Retina (tissue), 1 donor: Measurements from ENCODE around the gene CTXND1.
A peak's percentile ranks its signal among the peaks of the same experiment; 100 is the strongest.

Experiments used
- DNase-seq: peaks from one replicate; pipeline ENCODE4 v3.0.0-alpha.2; 2016

CTXND1 gene

DNA sequence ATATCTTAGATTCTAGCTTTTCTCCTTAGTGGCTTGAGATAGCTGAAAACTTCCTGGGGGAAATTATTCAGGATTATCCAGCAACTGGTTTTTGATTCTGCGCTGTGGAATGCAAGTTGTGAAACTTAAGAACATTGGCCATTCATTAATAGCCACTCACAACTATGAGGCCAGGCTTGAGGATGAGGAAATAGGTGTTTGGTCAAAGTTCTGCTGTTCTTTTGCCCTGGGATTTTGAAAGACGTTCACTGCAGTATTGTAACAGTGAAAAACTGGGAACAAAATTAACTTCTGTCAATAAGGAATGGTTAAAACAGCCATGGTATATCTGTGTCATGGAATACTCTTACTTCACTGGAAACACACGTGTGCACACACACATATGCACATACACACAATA lies 44.1 kb downstream of the CTXND1 start:
- no peak for DNase-seq

DNA sequence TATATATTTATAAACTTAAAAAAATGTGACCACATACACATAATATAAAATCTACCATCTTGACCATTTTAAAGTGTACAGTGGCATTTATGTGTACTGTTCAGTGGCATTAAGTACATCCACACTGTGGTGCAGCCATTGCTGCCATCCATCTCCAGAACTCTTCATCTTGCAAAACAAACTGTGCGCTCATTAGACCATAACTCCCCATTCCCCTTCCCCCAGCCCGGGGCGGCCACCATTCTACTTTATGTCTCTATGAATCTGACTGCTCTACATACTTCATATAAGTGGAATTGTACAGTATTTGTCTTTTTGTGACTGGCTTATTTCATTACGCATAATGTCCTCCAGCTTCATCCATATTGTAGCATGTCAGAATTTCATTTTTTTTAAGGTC lies 47.8 kb downstream of the CTXND1 start:
- no peak for DNase-seq

DNA sequence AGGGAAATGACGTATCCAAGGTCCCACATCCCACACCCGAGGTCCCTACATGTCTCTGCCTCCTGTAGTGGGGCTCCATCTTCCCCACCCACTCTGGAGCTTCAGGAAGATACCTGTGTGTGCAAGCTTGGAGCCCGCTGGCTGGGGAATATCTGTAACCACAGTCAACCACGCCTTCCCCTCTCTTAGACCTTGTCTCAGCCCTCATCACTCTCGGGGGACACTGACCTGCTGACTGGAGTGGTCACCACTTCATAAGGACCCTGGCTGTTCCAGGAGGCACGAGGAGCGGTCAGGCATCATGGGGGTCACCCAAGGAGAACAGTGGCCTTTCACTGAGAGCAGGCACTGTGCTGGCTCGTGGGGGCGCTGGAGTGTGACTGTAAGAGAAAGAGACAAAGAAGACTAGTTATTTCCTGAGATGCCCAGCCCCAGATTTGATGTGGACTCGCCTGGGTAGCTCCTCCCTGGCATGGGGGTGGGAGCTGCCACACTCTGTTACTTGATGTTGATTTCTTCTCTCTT lies 48.6 kb downstream of the CTXND1 start:
- DNase-seq: no peak

DNA sequence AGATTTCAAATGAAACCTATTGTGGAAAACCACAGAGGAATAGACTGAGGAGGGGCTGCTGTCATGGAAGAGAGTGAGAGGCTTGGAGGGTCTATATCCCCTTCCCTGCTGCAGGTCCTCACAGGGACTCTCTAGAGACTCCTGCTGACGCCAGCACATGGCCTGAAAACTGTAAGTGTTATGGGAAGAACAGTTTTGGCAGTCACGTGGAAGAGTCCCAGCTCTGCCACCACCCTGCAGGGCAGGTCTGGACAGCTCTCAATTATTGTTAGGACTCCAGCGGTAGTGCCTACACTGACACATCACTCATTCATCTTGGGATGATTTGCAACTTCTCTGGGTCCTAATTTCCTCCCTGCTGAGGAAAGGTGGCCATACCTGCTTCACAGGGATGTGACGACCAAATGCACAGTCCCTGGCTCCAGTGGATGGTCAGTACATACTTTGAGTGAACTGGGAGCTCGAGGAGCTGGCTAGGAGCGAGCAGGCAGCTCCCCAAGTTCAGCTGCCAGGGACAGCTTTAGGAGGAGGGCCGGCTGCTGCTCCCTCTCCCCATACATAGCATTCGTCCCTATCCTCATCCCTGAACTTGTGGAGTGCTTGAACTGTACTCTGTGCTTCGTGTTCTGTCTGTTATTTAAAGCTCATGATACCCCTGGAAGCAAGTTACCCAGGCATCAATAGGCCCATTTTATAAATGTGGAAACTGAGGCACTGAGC lies 49.2 kb downstream of the CTXND1 start:
- no peak for DNase-seq

DNA sequence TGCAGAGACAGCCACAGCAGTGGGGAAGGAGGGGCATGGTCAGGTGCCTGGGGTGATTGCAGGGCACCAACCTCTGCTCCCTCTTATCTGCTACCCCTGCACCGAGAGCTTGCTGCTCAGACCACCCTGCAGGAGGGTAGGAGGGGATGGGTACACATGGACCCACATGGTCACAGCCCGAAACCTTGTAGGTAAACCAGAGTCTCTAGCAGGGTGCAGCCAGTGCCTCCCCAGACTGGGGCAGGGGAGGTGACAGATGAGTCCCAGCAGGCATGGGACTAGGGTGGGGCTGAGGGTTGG lies 50.0 kb downstream of the CTXND1 start:
- no peak for DNase-seq

DNA sequence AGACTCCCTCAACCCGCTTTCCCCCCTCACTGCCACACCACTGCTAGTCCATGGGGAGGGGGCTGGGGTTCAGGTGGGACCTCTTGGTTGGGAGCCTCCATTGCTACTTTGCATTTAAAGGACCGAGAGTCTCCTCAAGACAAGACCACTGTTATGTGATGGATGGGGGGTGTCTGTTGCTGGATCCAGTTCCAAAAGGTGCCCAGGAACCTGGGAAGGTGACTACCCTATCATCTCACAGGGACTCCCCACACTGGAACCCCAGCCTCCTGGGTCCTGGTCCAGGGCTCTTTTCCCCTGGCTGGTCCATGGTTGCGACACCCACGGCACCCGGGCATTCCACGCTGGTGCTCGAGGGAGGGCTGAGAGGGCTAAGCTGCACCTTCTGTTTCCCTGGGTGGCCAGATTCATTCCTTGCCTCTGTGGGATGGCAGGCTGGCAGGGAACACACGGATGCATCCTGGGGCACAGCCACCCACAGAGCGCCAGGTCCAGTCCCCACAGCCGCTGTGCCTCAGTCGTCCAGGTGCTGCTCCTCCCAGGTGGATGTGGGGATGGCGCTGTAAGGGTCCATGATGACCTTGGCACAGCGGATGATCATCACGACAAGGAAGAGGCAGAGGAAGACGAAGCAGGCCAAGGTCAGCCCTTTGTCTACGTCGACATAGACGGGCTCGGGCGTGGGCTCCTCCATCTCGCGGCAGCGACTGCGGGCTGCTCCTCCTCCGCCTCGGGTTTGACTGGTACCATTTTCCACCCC lies 50.6 kb downstream of the CTXND1 start:
- no peak for DNase-seq

DNA sequence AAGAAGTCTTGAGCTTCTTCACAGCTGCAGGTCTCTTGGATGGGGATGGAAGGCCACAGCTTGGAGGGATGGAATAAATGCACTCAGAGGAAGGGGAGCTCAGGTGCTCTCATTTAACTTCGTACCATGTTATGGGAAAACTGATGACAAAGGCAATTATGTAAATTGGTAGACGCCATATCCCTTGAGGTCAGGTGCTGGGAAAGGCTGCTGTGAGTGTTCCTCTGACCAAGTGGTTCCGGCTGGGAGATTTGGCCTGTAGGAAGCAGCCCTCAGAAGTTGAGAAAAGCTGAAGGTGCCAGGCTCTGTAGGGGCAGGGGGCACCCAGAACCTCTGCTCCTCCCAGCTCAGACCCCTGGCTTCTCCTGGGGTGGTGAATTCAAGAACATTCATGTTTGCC lies 52.1 kb downstream of the CTXND1 start:
- no peak for DNase-seq

DNA sequence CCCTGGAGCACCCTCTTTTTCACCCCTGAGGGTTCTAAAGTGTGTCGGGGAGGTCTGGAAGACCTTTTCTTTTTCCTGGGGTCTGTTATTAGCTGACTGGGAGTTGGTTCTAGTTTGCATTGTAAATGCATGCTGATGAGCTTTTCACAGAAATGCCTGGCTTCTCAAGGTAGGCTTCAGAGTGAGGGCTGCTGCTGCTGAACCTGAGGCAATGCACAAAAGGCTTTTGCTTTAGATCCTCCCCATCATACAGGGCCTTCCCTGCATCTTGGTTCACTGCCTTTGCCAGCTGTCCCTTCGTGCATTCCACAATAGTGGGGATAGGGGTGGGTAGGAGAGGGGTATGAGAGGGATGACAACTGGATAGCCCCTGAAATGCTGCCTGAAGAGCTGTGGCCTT lies 52.6 kb downstream of the CTXND1 start:
- no peak for DNase-seq

DNA sequence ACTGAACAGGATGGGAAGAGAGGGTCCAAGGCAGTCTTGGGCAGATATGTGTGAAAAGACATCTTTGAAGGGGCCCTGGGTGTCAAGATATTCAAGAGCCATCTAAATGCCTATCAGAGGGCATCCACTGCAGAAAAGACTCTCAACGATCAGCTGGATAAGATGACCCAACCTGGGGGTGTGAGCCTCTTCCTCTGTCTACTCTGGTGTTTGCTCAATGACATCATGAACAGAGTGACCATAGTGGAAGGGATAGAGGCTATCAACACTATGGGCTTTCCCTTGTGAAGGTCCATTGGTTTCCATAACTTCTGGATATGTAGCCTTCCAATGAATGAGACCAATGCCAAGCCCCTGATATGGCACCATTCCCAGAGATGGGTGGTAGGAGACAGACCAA lies 57.1 kb downstream of the CTXND1 start:
- no peak for DNase-seq

DNA sequence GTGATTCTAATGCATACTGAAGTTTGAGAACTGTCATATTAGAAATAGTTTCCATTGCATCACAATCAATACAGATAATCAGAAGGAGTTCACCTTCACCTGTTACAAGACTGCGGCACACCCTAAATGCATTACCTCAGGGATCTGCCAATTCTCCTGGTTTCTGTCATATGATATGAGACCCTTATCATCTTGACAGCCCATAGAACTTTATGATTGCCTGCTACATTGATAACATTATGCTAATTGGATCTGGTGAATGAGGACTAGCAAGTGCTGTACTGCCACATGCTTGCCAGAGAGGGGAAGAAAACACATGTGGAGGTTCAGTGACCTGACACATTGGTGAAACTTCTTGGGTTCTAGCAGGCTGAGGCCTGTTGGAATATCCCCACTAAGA lies 57.8 kb downstream of the CTXND1 start:
- DNase-seq: no peak

DNA sequence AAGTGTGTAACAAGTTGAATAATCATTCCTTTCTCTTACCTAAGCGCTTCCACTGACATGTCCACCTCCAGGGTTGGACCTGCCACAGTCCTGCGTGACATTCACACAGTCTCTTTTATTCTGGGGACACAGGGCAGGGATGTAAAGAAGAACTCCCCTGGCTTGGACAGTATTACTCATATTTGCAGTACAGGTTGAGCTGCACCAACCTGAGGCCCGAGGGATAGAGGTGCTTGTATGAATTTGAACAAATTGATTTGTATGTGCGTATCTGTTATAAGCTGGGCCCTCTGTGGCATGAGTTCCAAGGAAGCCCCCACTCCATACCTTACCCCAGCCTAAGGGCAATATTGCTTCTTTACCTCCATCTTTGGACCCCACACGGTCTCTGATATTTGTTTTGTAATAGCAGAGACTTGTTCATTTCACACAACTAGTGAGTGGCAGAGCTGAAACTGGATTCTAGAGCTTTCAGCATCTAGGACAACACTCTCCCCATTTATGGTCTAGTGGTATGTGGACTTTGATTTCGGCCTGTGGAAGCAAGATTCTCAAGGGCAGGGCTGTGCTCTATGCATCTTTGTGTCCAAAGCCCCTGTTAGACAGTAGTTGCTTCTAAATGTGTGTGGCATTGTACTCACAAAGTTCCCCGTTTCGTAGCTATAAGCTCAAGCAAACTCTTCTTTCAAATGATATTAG lies 60.0 kb downstream of the CTXND1 start:
- DNase-seq: no peak

DNA sequence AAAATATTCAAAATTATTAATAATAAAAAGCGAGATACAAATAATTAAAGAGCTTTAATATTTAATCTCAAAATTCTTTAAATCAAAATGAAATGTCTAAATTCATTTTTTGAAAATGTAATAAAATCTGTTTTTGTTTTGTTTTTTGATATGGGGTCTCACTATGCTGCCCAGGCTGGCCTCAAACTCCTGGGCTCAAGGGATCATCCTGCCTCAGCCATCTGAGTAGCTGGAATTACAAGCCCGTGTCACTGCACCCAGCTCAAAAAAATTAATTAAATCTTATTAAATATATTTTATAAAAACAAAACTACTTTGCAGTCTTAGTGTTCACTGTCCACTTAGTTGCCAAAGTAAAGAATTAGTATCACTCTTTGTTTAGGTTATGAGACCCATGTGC lies 60.8 kb downstream of the CTXND1 start:
- no peak for DNase-seq

DNA sequence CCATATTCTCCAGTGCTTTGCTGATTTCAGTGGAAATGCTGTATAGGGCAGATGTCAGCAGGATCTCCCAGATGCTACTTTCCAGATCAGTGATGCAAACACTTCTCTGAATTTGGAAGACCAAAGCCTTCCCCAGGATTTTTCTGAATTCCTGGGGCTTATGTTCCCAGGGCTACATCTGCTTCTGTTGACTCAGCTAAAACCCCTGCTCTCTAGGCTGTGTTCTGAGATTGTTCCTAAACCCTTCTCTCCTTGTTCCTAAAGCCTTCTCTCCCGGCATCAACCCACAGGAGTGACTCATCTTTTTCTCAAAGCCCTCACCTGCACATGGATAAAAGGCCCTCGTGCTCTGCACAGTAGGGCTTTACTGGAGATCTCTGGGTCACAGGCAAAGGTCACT lies 63.8 kb downstream of the CTXND1 start:
- no peak for DNase-seq

DNA sequence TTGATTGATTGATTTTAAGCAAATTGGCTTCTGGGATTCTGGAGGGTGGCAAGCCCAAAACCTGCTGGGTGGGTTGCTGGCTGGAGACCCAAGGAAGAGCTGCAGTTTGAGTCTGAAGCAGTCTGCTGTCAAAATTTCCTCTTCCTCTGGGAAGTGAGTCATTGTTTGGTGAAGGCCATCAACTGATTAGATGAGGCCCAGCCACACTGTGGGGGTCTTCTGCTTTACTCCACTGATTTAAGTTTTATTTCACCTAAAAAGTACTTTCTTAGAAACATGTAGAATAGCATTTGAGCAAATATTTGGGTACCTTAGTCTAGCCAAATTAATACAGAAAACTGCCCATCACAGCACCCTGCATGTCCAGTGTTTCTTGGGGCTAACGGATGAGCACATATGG lies 65.4 kb downstream of the CTXND1 start:
- DNase-seq: no peak

DNA sequence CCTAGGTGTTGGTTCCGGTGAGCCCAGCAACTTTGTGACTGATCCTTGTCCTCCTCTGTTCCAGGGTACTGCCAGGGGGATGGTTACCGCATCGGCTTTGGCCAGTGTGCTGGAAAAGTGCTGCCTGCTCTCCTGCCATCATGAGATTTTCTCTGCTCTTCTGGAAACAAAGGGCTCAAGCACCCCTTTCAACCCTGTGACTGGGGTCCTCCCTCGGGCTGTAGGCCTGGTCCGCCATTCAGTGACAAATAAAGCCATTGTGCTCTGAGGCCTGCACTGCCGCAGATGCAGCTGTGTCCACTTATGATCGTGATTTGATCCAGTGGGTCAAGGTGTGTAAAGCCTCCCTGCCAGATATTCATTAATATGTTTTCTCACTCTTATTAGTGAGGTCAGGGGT lies 65.9 kb downstream of the CTXND1 start:
- DNase-seq: no peak

DNA sequence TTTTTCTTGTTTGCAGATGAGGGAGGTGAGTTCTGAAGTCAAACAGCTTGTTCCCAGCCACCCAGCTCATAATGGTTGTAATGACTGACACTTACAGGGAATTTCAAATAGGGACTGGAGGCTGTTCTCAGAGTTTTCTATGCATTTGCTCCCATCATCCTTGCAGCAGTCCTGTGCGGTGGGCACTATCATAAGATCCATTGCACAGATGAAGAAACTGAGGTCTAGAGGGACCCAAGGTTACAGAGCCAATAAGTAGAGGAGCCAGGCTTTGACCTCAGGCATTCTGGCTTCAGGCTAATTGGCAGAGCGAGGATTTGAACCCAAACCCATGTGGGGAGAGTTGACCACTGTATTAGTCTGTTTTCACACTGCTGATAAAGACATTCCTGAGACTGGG lies 66.9 kb downstream of the CTXND1 start:
- no peak for DNase-seq

DNA sequence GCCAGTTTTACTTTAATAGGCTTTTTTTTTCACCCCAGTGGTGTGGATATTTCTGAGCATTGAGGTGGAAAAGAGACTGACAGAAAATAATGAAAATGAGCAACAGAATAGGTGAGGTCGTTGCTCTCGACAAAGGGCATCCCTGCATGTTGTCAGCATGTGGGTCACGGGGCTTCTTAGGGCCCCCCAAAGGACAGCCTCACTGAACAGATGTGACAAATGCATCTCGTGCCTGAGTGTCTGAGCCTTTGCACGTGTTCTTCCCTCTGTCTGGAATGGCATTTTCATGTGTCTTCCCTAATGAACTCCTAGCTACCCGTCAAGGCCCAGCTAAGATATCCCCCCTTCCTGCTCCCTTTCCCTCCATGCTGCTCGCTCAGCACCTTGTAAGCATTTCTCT lies 67.5 kb downstream of the CTXND1 start:
- DNase-seq: no peak

DNA sequence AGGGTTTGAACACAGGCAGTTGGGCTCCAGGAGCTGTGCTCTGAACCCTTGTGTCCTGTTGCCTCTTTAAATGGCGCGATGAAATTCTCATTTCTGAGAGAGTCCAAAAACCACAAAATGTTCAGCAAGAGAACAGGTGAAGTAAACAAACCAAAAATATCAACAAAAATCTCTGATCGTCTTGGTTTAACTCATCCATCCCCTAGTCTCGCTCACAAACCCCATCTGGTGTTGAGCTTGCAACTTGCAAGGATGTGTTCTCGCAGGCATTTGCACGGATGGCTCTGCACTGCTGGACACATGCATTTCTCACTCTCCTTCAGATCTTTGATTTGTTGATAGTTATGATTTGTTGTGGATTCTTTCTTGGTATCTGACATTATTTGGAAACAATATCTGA lies 68.1 kb downstream of the CTXND1 start:
- peak; percentile 20 for DNase-seq

DNA sequence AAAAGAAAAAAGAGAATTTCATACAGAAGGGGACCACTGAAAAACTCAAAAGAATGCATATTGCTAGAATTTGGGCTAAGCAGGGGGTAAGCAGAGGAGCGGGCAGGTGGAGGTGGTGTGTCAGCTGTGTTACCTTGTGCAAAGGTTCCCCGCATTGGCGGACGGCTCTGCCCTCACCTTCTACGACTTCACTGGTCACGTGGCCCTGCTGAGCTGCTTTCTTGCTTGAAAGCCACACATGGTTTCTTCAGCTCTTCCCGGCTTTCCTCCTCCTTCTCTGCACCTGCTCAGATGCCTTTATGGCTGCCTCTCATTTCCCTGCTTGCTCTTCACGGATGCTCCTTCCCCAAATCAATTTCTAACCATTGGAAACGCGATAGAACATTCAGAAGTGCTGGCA lies 68.7 kb downstream of the CTXND1 start:
- DNase-seq: no peak

DNA sequence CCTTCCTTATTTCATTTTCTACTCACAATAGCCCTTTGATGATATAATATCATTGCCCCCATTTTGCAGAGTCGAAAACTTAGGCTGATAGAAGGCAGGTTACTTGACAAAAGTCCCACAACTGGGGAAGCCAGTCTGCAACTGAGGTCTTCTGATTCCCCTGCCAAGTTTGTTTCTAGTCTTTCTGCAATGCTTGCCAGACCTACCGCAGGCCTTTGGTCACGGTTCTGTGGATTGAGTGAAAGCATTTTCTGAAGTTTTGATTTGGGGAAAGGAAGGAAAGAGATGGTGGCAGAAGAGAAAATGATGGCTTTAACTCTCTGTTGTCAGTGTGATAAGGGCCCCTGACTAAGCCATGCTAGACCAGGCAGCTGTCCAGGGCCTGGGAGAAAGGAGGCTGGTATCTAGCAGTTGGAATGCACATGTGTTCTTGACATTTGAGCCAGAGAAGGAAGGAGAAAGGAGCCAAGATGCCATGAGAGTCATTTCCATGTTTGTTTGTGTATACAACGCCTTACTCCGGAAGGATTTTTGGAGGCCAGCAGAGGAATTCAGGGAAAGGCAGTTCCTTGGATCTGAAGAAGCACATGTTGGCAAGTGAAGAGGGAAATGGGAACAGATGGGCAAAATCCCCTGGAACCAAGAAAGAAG lies 69.3 kb downstream of the CTXND1 start:
- DNase-seq: no peak

DNA sequence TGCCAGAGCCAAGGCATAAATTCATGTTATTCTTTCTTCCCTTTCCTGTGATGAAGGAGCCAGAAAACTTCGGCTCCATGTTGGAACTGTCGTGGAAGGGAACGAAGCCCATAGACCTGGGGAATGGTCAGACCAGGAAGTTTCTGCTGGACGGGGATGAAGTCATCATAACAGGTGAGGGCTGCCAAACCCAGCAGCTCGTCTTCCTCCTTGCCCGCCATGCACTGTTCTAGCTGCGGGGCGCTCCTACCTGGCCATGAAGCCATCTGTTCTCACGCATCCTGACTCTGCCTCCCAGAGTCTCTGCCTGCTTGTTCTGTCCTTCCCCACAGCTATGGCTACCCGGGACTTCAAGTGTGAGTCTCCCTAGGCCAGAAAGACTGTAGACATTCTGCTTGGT lies 71.0 kb downstream of the CTXND1 start:
- DNase-seq: no peak

DNA sequence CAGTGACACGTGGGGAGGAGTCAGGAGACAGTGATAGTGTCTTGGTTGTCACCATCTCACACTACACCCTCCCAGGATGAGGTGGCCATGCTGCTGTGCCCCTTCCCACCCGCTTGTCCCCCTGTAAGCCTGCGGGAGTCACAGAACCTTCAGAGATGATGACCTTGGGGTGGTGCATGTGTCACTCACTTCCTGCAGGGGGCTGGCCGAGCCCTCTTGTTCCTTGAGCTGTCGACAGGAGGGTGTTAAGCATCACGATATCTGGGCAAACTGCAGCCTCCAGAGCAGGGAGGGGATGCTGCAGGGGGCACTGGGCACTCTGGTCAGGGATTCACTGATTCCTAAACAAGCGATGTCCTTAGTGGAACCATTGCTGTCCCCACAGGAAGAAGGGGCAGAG lies 71.5 kb downstream of the CTXND1 start:
- no peak for DNase-seq

DNA sequence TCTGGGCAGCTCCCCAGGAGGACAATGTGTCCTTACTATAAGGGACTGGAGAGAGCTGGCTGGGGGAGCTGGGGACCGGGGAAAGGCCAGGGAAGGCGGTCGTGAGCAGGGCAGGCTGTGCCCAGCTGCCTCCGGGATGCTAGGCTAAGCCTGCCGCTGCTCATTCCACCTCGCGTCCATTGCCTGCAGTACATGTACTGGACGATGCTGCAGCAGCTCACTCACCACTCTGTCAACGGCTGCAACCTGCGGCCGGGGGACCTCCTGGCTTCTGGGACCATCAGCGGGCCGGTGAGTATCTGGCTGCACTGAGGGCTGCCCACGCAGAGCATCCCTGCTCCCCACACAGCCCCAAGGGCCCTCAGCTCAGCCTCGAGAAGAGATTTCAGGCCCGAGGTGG lies 72.1 kb downstream of the CTXND1 start:
- no peak for DNase-seq
